NB4 (cell line): ENCODE results near the gene BIRC6.
A peak's percentile ranks its signal among the peaks of the same experiment; 100 is the strongest.

Source experiments
- DNase-seq: peaks from one replicate; pipeline ENCODE4 v3.0.0; 2010; ENCODE audit warnings: low read depth
- H3K4me3 ChIP-seq: one replicate; pipeline ENCODE4 v1.5.1; 2011; ENCODE audit warnings: mild to moderate bottlenecking, low read depth, low read length, moderate library complexity
- MYC ChIP-seq: IDR thresholded peaks from 2 replicates; pipeline ENCODE4 v1.6.1; 2011; ENCODE audit warnings: low read depth, low read length
- POLR2A ChIP-seq: IDR thresholded peaks from 2 replicates; pipeline ENCODE4 v1.6.1; 2011; ENCODE audit warnings: mild to moderate bottlenecking; ENCODE audit not compliant: insufficient read length; ENCODE audit errors: extremely low read depth
- TF ChIP-seq, protein P1 (sequence below): IDR thresholded peaks from 2 replicates; pipeline ENCODE4 v1.6.1; 2011; ENCODE audit warnings: low read depth, low read length
- TF ChIP-seq, protein P2 (sequence below): IDR thresholded peaks from one replicate; pipeline ENCODE4 v1.5.1; 2012; ENCODE audit warnings: low read depth, low read length

The BIRC6 gene

DNA sequence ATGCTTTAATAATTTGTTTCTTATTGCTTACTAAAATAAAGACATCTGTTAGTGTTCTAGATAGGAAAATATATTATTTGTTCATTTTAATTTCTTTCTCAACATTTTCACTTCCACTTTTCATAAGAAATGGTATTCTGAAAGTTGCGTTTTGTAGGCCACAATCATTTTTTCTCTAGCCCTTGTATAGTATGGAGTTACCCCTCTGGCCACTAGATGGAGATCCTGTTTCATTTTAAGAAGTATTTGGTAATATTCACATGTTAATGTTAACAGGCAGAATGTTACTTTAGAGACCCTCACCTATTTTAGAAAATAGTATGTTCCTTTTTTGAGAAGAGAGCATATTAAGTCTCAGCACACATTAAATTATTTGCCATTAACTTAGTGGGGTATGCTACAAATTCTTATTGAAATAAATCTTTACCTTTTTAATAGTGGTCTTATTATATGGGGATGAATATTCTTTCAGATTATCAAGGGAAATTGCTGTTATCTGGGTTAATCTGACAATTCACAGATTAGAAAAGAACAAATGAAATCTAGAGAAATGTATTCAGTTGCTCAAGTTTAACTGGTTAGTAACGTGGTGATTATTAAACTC lies 197.1 kb downstream of the BIRC6 start:
- H3K4me3 ChIP-seq = no peak overlapping the region
- peak; percentile 73 for DNase-seq
- no peak for TF ChIP-seq MYC
- TF ChIP-seq, protein P1, sequence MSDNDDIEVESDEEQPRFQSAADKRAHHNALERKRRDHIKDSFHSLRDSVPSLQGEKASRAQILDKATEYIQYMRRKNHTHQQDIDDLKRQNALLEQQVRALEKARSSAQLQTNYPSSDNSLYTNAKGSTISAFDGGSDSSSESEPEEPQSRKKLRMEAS = peak; percentile 12; the same call in 1 of the 2 replicates
- no peak for TF ChIP-seq POLR2A
- TF ChIP-seq, protein P2, sequence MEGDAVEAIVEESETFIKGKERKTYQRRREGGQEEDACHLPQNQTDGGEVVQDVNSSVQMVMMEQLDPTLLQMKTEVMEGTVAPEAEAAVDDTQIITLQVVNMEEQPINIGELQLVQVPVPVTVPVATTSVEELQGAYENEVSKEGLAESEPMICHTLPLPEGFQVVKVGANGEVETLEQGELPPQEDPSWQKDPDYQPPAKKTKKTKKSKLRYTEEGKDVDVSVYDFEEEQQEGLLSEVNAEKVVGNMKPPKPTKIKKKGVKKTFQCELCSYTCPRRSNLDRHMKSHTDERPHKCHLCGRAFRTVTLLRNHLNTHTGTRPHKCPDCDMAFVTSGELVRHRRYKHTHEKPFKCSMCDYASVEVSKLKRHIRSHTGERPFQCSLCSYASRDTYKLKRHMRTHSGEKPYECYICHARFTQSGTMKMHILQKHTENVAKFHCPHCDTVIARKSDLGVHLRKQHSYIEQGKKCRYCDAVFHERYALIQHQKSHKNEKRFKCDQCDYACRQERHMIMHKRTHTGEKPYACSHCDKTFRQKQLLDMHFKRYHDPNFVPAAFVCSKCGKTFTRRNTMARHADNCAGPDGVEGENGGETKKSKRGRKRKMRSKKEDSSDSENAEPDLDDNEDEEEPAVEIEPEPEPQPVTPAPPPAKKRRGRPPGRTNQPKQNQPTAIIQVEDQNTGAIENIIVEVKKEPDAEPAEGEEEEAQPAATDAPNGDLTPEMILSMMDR = peak; percentile 69

DNA sequence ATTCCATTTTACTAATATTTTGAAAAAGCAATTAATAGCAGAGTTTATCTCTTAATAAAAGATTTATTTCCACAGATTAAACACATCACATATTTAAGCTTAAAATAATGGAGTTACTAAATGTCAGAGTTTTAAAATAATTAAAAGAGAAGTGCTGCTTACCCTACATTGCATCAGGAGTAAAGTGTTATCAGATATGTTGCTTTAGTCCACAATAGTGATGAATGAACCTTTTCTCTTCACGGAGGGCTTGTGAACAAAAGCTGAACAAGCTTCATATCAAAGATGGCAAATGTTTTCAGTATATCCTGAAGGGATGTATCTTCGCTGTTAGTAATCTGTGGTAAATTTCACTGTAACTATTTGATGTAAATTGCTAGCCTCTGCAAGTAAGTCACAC lies 201.7 kb downstream of the BIRC6 start:
- DNase-seq = no peak
- TF ChIP-seq MYC (no peak), POLR2A (no peak)
- TF ChIP-seq, protein P2 = no peak
- TF ChIP-seq, protein P1 = no peak
- H3K4me3 ChIP-seq = no peak overlapping the region

DNA sequence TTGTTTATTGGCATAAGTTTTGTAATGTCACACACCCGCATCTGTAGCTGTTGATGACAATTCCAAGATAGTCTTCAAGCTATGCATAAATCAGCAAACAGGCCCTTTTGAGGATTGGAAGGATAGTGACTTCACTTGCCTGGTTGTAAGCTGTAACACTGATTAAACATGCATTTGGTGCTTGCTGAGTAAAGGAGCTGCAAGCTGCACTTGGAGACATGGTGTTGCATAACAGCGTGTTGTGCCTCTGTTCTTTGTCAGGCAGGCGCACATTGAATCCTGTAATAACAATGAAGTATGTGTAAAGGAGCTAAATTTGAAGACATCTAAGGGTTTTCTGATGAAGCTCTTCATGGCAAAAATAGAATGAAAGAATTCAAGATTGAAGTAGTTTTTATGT lies 202.3 kb downstream of the BIRC6 start:
- H3K4me3 ChIP-seq = no peak overlapping the region
- no peak for TF ChIP-seq MYC
- peak; percentile 60 for DNase-seq

DNA sequence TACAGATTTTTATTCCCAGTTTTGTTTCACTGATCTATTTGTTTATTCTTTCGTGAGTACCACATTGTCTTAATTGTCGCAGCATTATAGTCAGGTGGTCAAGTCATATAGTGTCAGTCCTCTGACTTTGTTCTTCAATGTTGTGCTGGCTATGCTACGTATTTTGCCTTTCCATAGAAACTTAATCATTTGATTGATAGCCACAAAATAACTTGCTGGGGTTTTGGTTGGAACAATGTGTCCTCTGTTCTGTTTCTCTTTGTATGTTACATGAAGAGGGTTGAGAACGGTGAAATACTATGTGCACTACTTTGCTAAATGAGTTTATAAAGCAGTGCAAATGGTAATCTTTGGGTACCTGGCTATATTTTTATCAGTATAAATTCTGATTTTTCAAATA lies 206.1 kb downstream of the BIRC6 start:
- no peak for DNase-seq
- TF ChIP-seq, protein P1 = no peak
- TF ChIP-seq POLR2A (no peak), MYC (no peak)
- TF ChIP-seq, protein P2 = no peak
- no peak overlapping the region for H3K4me3 ChIP-seq

DNA sequence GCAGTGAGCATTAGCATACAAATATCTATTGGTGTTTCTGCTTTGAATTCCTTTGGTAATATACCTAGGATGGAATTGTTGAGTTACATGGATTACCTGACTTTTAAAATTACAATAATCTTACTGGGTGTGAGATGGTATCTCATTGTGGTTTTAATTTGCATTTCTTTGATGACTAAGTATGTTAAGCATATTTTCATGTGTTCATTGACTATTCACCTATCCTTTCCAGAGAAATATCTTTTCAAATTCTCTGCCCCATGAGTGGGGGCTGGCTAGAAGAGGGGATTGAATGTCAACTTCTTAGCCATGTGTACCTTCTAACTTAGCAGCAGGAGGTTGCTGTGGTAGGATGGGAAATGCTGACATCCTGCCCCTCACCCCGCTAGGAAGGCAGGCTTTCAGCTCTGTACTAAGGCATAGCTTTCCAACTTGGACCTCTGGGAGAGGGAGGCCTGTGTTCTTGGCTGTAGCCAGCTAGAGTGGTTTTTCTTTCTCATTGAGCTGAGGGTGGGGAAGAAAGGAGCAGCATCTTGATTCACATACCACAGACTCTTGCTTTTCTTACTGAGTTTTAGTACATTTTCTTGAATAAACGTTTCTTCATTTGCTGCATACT lies 207.7 kb downstream of the BIRC6 start:
- H3K4me3 ChIP-seq = no peak overlapping the region
- no peak for TF ChIP-seq MYC
- TF ChIP-seq, protein P2 = no peak
- TF ChIP-seq, protein P1 = no peak
- TF ChIP-seq POLR2A = no peak
- DNase-seq = no peak

DNA sequence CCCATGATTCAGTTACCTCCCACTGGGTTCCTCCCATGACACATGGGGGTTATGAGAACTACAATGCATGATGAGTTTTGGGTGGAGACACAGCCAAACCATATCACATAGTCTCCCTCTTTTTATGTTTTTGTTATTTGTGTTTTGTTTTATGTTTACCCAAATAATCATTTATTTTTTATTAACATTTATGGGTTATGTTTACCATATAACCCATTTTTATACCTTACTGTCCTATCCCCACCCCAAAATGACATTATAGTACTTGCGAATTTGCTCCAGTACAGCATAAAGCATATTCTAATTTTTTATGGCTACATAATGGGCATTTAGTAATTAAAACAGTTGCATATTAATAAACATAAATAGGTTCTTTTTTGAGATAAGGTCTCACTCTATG lies 209.1 kb downstream of the BIRC6 start:
- H3K4me3 ChIP-seq = no peak overlapping the region
- TF ChIP-seq, protein P2 = no peak
- no peak for TF ChIP-seq POLR2A
- TF ChIP-seq MYC = no peak
- TF ChIP-seq, protein P1 = no peak
- DNase-seq = no peak
